Osteocyte (in vitro differentiated cells): ENCODE data around the gene RAX2. TPM values are rescaled to one million over a fixed set of nuclear protein-coding genes. Genes with fewer than 3 reads are reported as not detected.

ENCODE experiments used
- DNase-seq: peaks from one replicate; pipeline ENCODE4 v3.0.0; 2021; ENCODE audit warnings: mixed read lengths; ENCODE audit not compliant: unreplicated experiment; ENCODE audit errors: extremely low spot score
- H3K27ac Mint-ChIP-seq: one replicate; pipeline ENCODE4 v1.8.0; 2021; ENCODE audit warnings: mild to moderate bottlenecking, mixed read lengths; ENCODE audit not compliant: unreplicated experiment
- H3K27me3 Mint-ChIP-seq: one replicate; pipeline ENCODE4 v1.8.0; 2021; ENCODE audit warnings: mixed read lengths; ENCODE audit not compliant: unreplicated experiment
- H3K36me3 Mint-ChIP-seq: one replicate; pipeline ENCODE4 v1.8.0; 2021; ENCODE audit warnings: mixed read lengths; ENCODE audit not compliant: unreplicated experiment
- H3K4me1 Mint-ChIP-seq: one replicate; pipeline ENCODE4 v1.8.0; 2021; ENCODE audit warnings: mixed read lengths; ENCODE audit not compliant: unreplicated experiment
- H3K4me3 Mint-ChIP-seq: one replicate; pipeline ENCODE4 v1.8.0; 2021; ENCODE audit warnings: mild to moderate bottlenecking, moderate library complexity, mixed read lengths; ENCODE audit not compliant: unreplicated experiment
- H3K9me3 Mint-ChIP-seq: one replicate; pipeline ENCODE4 v1.8.0; 2021; ENCODE audit warnings: mixed read lengths; ENCODE audit not compliant: unreplicated experiment
- CTCF ChIP-seq: fragments of 200-600 bp; sonication (generic); IDR thresholded peaks from 2 replicates; pipeline ENCODE4 v1.5.0; 2021; ENCODE audit warnings: antibody characterized with exemption, mild to moderate bottlenecking, moderate library complexity
- total RNA-seq: library from RNA; stranded (reverse); gene quantifications from 2 replicates; pipeline ENCODE4 v1.2.1, GENCODE V29; 2021

The RAX2 gene
- total RNA-seq, 1 donor from 2014 or later = not detected

GRCh38 chr19:3750211-3750610, 21.8 kb downstream of the RAX2 start:
- H3K36me3 Mint-ChIP-seq = peaks cover 9% of the 10 kb centered on the region
- no peak for DNase-seq
- H3K4me3 Mint-ChIP-seq = no peak overlapping the region
- no peak for TF ChIP-seq CTCF
- H3K27ac Mint-ChIP-seq = no peak overlapping the region
- H3K27me3 Mint-ChIP-seq = no peaks in the 10 kb centered on the region
- no peaks in the 10 kb centered on the region for H3K4me1 Mint-ChIP-seq
- H3K9me3 Mint-ChIP-seq = no peaks in the 10 kb centered on the region

- Mint-ChIP-seq H3K27ac (no peak overlapping the region), H3K4me1 (no peaks in the 10 kb centered on the region), H3K27me3 (no peaks in the 10 kb centered on the region), H3K4me3 (no peak overlapping the region), H3K36me3 (peaks cover 6% of the 10 kb centered on the region), H3K9me3 (no peaks in the 10 kb centered on the region)
- no peak for DNase-seq
- no peak for TF ChIP-seq CTCF
Observed at GRCh38 chr19:3748965-3749364, 23.1 kb downstream of the RAX2 start.

DNA sequence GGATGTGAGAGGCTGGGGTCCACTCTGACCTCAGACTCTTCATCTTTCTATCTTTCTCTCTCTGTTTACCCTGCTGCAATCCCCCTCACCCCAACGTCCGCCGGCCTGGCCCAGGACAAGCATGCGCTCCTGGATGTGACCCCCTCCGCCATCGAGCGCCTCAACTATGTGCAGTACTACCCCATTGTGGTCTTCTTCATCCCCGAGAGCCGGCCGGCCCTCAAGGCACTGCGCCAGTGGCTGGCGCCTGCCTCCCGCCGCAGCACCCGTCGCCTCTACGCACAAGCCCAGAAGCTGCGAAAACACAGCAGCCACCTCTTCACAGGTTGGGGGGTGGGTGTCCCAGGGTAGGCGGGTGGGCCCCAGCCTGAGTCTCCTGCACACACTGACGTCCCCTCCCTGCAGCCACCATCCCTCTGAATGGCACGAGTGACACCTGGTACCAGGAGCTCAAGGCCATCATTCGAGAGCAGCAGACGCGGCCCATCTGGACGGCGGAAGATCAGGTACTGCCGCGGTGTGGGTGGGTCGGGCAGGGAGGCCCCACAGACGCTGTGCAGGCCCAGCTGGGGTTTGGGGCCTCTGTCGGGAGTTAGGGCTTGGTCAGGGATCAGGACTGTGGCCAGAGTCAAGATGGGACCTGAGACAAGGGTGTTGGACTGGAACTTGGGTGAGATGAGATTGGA, 25.5 kb downstream of the RAX2 start:
- H3K9me3 Mint-ChIP-seq = no peaks in the 10 kb centered on the region
- no peaks in the 10 kb centered on the region for H3K4me1 Mint-ChIP-seq
- DNase-seq = no peak
- no peak for TF ChIP-seq CTCF
- H3K27me3 Mint-ChIP-seq = no peaks in the 10 kb centered on the region
- peaks cover 6% of the 10 kb centered on the region for H3K36me3 Mint-ChIP-seq
- H3K27ac Mint-ChIP-seq = no peak overlapping the region
- H3K4me3 Mint-ChIP-seq = no peak overlapping the region

DNA sequence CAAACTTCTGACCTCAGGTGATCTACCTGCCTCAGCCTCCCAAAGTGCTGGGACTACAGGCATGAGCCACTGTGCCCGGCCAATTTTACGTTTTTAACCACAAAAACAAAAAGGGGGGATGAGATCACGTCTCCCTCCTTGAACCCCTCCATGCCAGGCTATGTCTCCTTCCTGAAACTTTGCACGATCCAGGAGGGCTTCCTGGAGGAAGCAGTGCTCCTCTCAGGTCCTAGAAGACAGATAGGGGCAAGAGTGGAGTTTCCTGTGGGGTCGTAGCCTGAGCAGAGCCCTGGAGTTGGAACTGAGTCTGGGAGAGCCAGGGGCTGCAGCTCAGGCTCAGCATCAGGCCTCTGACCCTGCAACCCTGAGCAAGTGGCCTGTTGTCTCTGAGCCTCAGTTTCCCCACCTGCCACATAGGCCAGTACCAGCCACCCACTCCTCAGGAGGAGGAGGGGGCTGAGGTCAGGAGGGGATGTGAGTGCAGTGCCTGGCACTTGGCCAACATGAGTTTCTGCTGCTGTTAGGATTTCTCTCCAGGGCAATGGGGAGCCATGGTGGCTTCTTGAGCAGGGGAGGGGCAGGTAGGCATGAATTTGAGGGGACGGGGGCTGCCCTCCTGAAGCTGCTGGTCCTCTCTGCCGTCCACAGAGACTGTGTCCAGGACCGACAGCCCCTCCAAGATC, 26.5 kb downstream of the RAX2 start:
- no peaks in the 10 kb centered on the region for H3K4me1 Mint-ChIP-seq
- H3K27ac Mint-ChIP-seq = no peak overlapping the region
- H3K4me3 Mint-ChIP-seq = no peak overlapping the region
- DNase-seq = no peak
- no peaks in the 10 kb centered on the region for H3K27me3 Mint-ChIP-seq
- H3K36me3 Mint-ChIP-seq = peaks cover 4% of the 10 kb centered on the region
- no peaks in the 10 kb centered on the region for H3K9me3 Mint-ChIP-seq
- no peak for TF ChIP-seq CTCF

GRCh38 chr19:3743486-3743885, 28.5 kb downstream of the RAX2 start:
- Mint-ChIP-seq H3K36me3 (no peaks in the 10 kb centered on the region), H3K4me3 (no peak overlapping the region), H3K27me3 (no peaks in the 10 kb centered on the region), H3K27ac (no peak overlapping the region), H3K9me3 (no peaks in the 10 kb centered on the region), H3K4me1 (no peaks in the 10 kb centered on the region)
- no peak for TF ChIP-seq CTCF
- no peak for DNase-seq
